Effector memory CD4-positive, alpha-beta T cell (primary cell): ENCODE data around the gene GUCA1A.

Experiments used
- DNase-seq, 3 donors: peaks; one replicate each; pipeline ENCODE4 v3.0.0-alpha.2; 2020
- H3K27ac ChIP-seq: 2 replicates; pipeline ENCODE4 v1.7.0; 2013; ENCODE audit warnings: mild to moderate bottlenecking, low read length, moderate library complexity; ENCODE audit not compliant: insufficient read depth, poor library complexity, severe bottlenecking
- H3K27me3 ChIP-seq: replicated peaks from 2 replicates; pipeline ENCODE4 v1.7.0; 2013; ENCODE audit warnings: mild to moderate bottlenecking, low read length; ENCODE audit not compliant: insufficient read depth, control insufficient read depth, poor library complexity, severe bottlenecking
- H3K36me3 ChIP-seq: 2 replicates; pipeline ENCODE4 v1.7.0; 2013; ENCODE audit warnings: mild to moderate bottlenecking, low read length, moderate library complexity; ENCODE audit not compliant: control insufficient read depth, insufficient read depth
- H3K4me1 ChIP-seq: 2 replicates; pipeline ENCODE4 v1.7.0; 2013; ENCODE audit warnings: low read length, mild to moderate bottlenecking; ENCODE audit not compliant: control insufficient read depth, insufficient read depth, poor library complexity, severe bottlenecking
- H3K4me3 ChIP-seq: 2 replicates; pipeline ENCODE4 v1.7.0; 2013; ENCODE audit warnings: low read length, low read depth, mild to moderate bottlenecking; ENCODE audit not compliant: insufficient read depth, poor library complexity, severe bottlenecking
- H3K9me3 ChIP-seq: 2 replicates; pipeline ENCODE4 v1.7.0; 2013; ENCODE audit warnings: mild to moderate bottlenecking, low read length, moderate library complexity; ENCODE audit not compliant: control insufficient read depth

Gene GUCA1A

GRCh38 chr6:42175860-42176259 lies 2.7 kb downstream of the GUCA1A start:
- Histone ChIP-seq H3K9me3 (no peaks in the 10 kb centered on the region), H3K36me3 (no peaks in the 10 kb centered on the region), H3K27me3 (no peaks in the 10 kb centered on the region), H3K4me3 (no peak overlapping the region), H3K4me1 (no peaks in the 10 kb centered on the region), H3K27ac (no peak overlapping the region)
- no peak for DNase-seq

- H3K27me3 ChIP-seq: no peaks in the 10 kb centered on the region
- no peaks in the 10 kb centered on the region for H3K9me3 ChIP-seq
- no peaks in the 10 kb centered on the region for H3K4me1 ChIP-seq
- no peaks in the 10 kb centered on the region for H3K36me3 ChIP-seq
- no peak for DNase-seq
- H3K4me3 ChIP-seq: no peak overlapping the region
- no peak overlapping the region for H3K27ac ChIP-seq
Measured at GRCh38 chr6:42176981-42177380, 3.8 kb downstream of the GUCA1A start.

GRCh38 chr6:42177514-42178364 lies 4.6 kb downstream of the GUCA1A start:
- H3K36me3 ChIP-seq: no peaks in the 10 kb centered on the region
- DNase-seq: no peak
- H3K27ac ChIP-seq: no peak overlapping the region
- H3K9me3 ChIP-seq: no peaks in the 10 kb centered on the region
- H3K4me3 ChIP-seq: no peak overlapping the region
- no peaks in the 10 kb centered on the region for H3K4me1 ChIP-seq
- H3K27me3 ChIP-seq: no peaks in the 10 kb centered on the region

GRCh38 chr6:42179261-42179944 lies 6.2 kb downstream of the GUCA1A start:
- Histone ChIP-seq H3K9me3 (no peaks in the 10 kb centered on the region), H3K4me1 (no peaks in the 10 kb centered on the region), H3K36me3 (no peaks in the 10 kb centered on the region), H3K27me3 (no peaks in the 10 kb centered on the region), H3K4me3 (no peak overlapping the region), H3K27ac (no peak overlapping the region)
- DNase-seq: no peak

GRCh38 chr6:42179945-42180313 lies 6.8 kb downstream of the GUCA1A start:
- H3K27ac ChIP-seq: no peak overlapping the region
- H3K4me3 ChIP-seq: no peak overlapping the region
- H3K36me3 ChIP-seq: no peaks in the 10 kb centered on the region
- no peaks in the 10 kb centered on the region for H3K27me3 ChIP-seq
- no peaks in the 10 kb centered on the region for H3K9me3 ChIP-seq
- no peaks in the 10 kb centered on the region for H3K4me1 ChIP-seq
- no peak for DNase-seq

- Histone ChIP-seq H3K4me1 (no peaks in the 10 kb centered on the region), H3K4me3 (no peak overlapping the region), H3K9me3 (no peaks in the 10 kb centered on the region), H3K27me3 (no peaks in the 10 kb centered on the region), H3K27ac (no peak overlapping the region), H3K36me3 (no peaks in the 10 kb centered on the region)
- no peak for DNase-seq
Measured at GRCh38 chr6:42182101-42182500, 8.9 kb downstream of the GUCA1A start.

GRCh38 chr6:42184475-42184874 lies 11.3 kb downstream of the GUCA1A start:
- H3K4me1 ChIP-seq: no peaks in the 10 kb centered on the region
- no peaks in the 10 kb centered on the region for H3K36me3 ChIP-seq
- H3K27me3 ChIP-seq: no peaks in the 10 kb centered on the region
- no peak overlapping the region for H3K4me3 ChIP-seq
- DNase-seq: no peak
- H3K27ac ChIP-seq: no peak overlapping the region
- no peaks in the 10 kb centered on the region for H3K9me3 ChIP-seq

- Histone ChIP-seq H3K27me3 (no peaks in the 10 kb centered on the region), H3K27ac (no peak overlapping the region), H3K36me3 (no peaks in the 10 kb centered on the region), H3K4me1 (no peaks in the 10 kb centered on the region), H3K4me3 (no peak overlapping the region), H3K9me3 (no peaks in the 10 kb centered on the region)
- DNase-seq: no peak
Measured at GRCh38 chr6:42185597-42185996, 12.4 kb downstream of the GUCA1A start.

GRCh38 chr6:42188406-42188805 lies 15.2 kb downstream of the GUCA1A start:
- no peak for DNase-seq
- Histone ChIP-seq H3K4me3 (no peak overlapping the region), H3K4me1 (no peaks in the 10 kb centered on the region), H3K27ac (no peak overlapping the region), H3K27me3 (no peaks in the 10 kb centered on the region), H3K9me3 (no peaks in the 10 kb centered on the region), H3K36me3 (no peaks in the 10 kb centered on the region)

- no peak for DNase-seq
- Histone ChIP-seq H3K27ac (no peak overlapping the region), H3K4me3 (no peak overlapping the region)
Measured at GRCh38 chr6:42190554-42191183, 17.5 kb downstream of the GUCA1A start.

More at GRCh38 chr6:42190554-42191183, 17.5 kb downstream of the GUCA1A start:
- Histone ChIP-seq H3K27me3 (no peaks in the 10 kb centered on the region), H3K36me3 (no peaks in the 10 kb centered on the region), H3K9me3 (no peaks in the 10 kb centered on the region), H3K4me1 (no peaks in the 10 kb centered on the region)
